Frontal cortex (tissue), 4 donors: ENCODE data around the gene AIFM1. TPM values are rescaled to one million over a fixed set of nuclear protein-coding genes. Genes with fewer than 3 reads are reported as not detected.
"Not testable (repeated sequence)": the region's sequence is repeated elsewhere in the genome, so short reads cannot be mapped to it uniquely, and the experiment has no call there.

Source experiments
- DNase-seq, 2 donors: peaks; one replicate each; pipeline ENCODE4 v3.0.0; 2012; ENCODE audit warnings: low spot score in 2 of 2
- FAIRE-seq: peaks from 2 replicates; lab custom pipeline; 2012; peaks lifted over from hg19 to GRCh38; lab: Jason Lieb, UNC
- total RNA-seq: library from RNA; depleted of rRNA; stranded (reverse); fragments of >200 nt; gene quantifications from one replicate; pipeline ENCODE4 v1.2.3, GENCODE V29; 2014
- donor health status: control.
- donor health status: control.
- donor health status: control.

Gene AIFM1
- total RNA-seq, 1 donor from 2014 or later, result 11.4 TPM

- FAIRE-seq, result no peak
- DNase-seq, result peak; percentile 70 to 73
Measured at GRCh38 chrX:130120746-130121504, 44.7 kb downstream of the AIFM1 start.

GRCh38 chrX:130120321-130120731, 45.3 kb downstream of the AIFM1 start:
- FAIRE-seq (no peak), DNase-seq (no peak)

GRCh38 chrX:130119312-130119898, 46.2 kb downstream of the AIFM1 start:
- no peak for DNase-seq
- no peak for FAIRE-seq

GRCh38 chrX:130118441-130119311, 47.0 kb downstream of the AIFM1 start:
- no peak for FAIRE-seq
- DNase-seq, result no peak

GRCh38 chrX:130117166-130117565, 48.5 kb downstream of the AIFM1 start:
- no peak for FAIRE-seq
- no peak for DNase-seq

GRCh38 chrX:130115119-130115885, 50.3 kb downstream of the AIFM1 start:
- FAIRE-seq, DNase-seq: not testable (repeated sequence)

- DNase-seq (no peak), FAIRE-seq (no peak)
Measured at GRCh38 chrX:130114141-130114588, 51.5 kb downstream of the AIFM1 start.

GRCh38 chrX:130111220-130112154, 54.2 kb downstream of the AIFM1 start:
- FAIRE-seq (no peak), DNase-seq (no peak)

GRCh38 chrX:130110379-130111219, 55.0 kb downstream of the AIFM1 start, which contains the start of gene ELF4:
TSS of gene ELF4 (minus strand) at chrX:130110497. CDS start at chrX:130081330, 29,167 bp downstream.
- peak; percentile 69 to 72 for DNase-seq
- FAIRE-seq, result no peak

- DNase-seq (no peak), FAIRE-seq (no peak)
Measured at GRCh38 chrX:130109429-130110378, 55.9 kb downstream of the AIFM1 start.

GRCh38 chrX:130108647-130109428, 56.8 kb downstream of the AIFM1 start:
- no peak for FAIRE-seq

GRCh38 chrX:130106071-130106470, 59.6 kb downstream of the AIFM1 start:
- FAIRE-seq (no peak), DNase-seq (no peak)

More at GRCh38 chrX:130108647-130109428, 56.8 kb downstream of the AIFM1 start:
- no peak for DNase-seq

GRCh38 chrX:130105244-130105643, 60.4 kb downstream of the AIFM1 start:
- DNase-seq (no peak), FAIRE-seq (no peak)

GRCh38 chrX:130103605-130104004, 62.0 kb downstream of the AIFM1 start:
- FAIRE-seq (no peak), DNase-seq (no peak)

GRCh38 chrX:130100180-130100579, 65.5 kb downstream of the AIFM1 start:
- no peak for FAIRE-seq

GRCh38 chrX:130098210-130098552, 67.5 kb downstream of the AIFM1 start:
- FAIRE-seq, result no peak
- DNase-seq, result no peak

More at GRCh38 chrX:130100180-130100579, 65.5 kb downstream of the AIFM1 start:
- no peak for DNase-seq
